ENCODE measurements around the gene COP1.

Gene COP1

GRCh38 chr1:176201568-176201967, 5.5 kb downstream of the COP1 start:
- in situ Hi-C loops (cut with HindIII; ENCODE audit: low sequenced_read_pairs), result no loop called here

GRCh38 chr1:176199707-176200106, 7.4 kb downstream of the COP1 start:
- in situ Hi-C loops (cut with HindIII; ENCODE audit: low sequenced_read_pairs), result no loop called here

GRCh38 chr1:176198413-176198812, 8.7 kb downstream of the COP1 start:
- in situ Hi-C loops (cut with HindIII; ENCODE audit: low sequenced_read_pairs), result no loop called here

- in situ Hi-C loops (cut with HindIII; ENCODE audit: low sequenced_read_pairs), result no loop called here
These were observed 10.4 kb downstream of the COP1 start for GRCh38 chr1:176196728-176197127.

- in situ Hi-C loops (cut with HindIII; ENCODE audit: low sequenced_read_pairs), result no loop called here
These were observed 11.5 kb downstream of the COP1 start for GRCh38 chr1:176195547-176195946.

GRCh38 chr1:176193663-176194062, 13.4 kb downstream of the COP1 start:
- in situ Hi-C loops (cut with HindIII; ENCODE audit: low sequenced_read_pairs), result no loop called here

- in situ Hi-C loops (cut with HindIII; ENCODE audit: low sequenced_read_pairs), result no loop called here
These were observed 14.1 kb downstream of the COP1 start for GRCh38 chr1:176193023-176193422.

GRCh38 chr1:176188604-176189003, 18.5 kb downstream of the COP1 start:
- in situ Hi-C loops (cut with HindIII; ENCODE audit: low sequenced_read_pairs), result no loop called here

- in situ Hi-C loops (cut with HindIII; ENCODE audit: low sequenced_read_pairs), result no loop called here
These were observed 20.1 kb downstream of the COP1 start for GRCh38 chr1:176187001-176187400.

GRCh38 chr1:176183618-176184017, 23.5 kb downstream of the COP1 start:
- in situ Hi-C loops (cut with HindIII; ENCODE audit: low sequenced_read_pairs), result no loop called here

- in situ Hi-C loops (cut with HindIII; ENCODE audit: low sequenced_read_pairs), result no loop called here
These were observed 28.8 kb downstream of the COP1 start for GRCh38 chr1:176178316-176178715.

- in situ Hi-C loops (cut with HindIII; ENCODE audit: low sequenced_read_pairs), result no loop called here
These were observed 29.3 kb downstream of the COP1 start for GRCh38 chr1:176177764-176178163.

GRCh38 chr1:176174108-176174507, 33.0 kb downstream of the COP1 start:
- in situ Hi-C loops (cut with HindIII; ENCODE audit: low sequenced_read_pairs), result no loop called here

- in situ Hi-C loops (cut with HindIII; ENCODE audit: low sequenced_read_pairs), result no loop called here
These were observed 34.9 kb downstream of the COP1 start for GRCh38 chr1:176172215-176172614.

- in situ Hi-C loops (cut with HindIII; ENCODE audit: low sequenced_read_pairs), result no loop called here
These were observed 39.9 kb downstream of the COP1 start for GRCh38 chr1:176167210-176167609.

GRCh38 chr1:176165573-176165972, 41.5 kb downstream of the COP1 start:
- in situ Hi-C loops (cut with HindIII; ENCODE audit: low sequenced_read_pairs), result no loop called here

- in situ Hi-C loops (cut with HindIII; ENCODE audit: low sequenced_read_pairs), result no loop called here
These were observed 42.9 kb downstream of the COP1 start for GRCh38 chr1:176164014-176164678.

GRCh38 chr1:176159993-176160392, 47.1 kb downstream of the COP1 start:
- in situ Hi-C loops (cut with HindIII; ENCODE audit: low sequenced_read_pairs), result no loop called here

- in situ Hi-C loops (cut with HindIII; ENCODE audit: low sequenced_read_pairs), result no loop called here
These were observed 49.1 kb downstream of the COP1 start for GRCh38 chr1:176157995-176158394.

GRCh38 chr1:176149939-176150807, 56.9 kb downstream of the COP1 start:
- in situ Hi-C loops (cut with HindIII; ENCODE audit: low sequenced_read_pairs), result no loop called here

- in situ Hi-C loops (cut with HindIII; ENCODE audit: low sequenced_read_pairs), result no loop called here
These were observed 62.6 kb downstream of the COP1 start for GRCh38 chr1:176144526-176144925.

- in situ Hi-C loops (cut with HindIII; ENCODE audit: low sequenced_read_pairs), result no loop called here
These were observed 64.1 kb downstream of the COP1 start for GRCh38 chr1:176142973-176143372.
